ENCODE data around the gene PTOV1. TPM values are rescaled to one million over a fixed set of nuclear protein-coding genes. Genes with fewer than 3 reads are reported as not detected.

The PTOV1 gene
- total RNA-seq, 1 donor from 2014 or later = 231 TPM

DNA sequence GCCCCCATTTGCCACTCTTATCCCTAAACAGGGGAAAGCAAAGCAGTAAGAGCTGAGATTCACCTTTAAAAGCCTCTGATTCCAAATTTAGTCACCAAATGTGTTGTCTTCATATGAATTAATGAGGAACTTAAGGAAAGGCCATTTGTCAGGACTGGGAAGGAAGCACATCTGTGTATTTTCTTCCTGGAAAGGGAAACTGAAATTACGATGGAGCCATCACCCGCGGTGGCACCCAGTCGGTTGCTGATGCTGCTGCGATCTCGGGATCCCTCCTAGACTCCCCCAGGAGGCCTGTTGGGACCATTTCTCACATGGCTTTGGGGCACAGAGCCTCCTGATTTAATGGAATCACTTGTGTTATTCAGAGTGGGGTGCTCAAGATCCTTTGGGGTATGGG is 53.2 kb downstream of the PTOV1 start:
- no peaks in the 10 kb centered on the region for H3K4me1 Mint-ChIP-seq (ENCODE audit: unreplicated experiment)
- TF ChIP-seq, protein P1, sequence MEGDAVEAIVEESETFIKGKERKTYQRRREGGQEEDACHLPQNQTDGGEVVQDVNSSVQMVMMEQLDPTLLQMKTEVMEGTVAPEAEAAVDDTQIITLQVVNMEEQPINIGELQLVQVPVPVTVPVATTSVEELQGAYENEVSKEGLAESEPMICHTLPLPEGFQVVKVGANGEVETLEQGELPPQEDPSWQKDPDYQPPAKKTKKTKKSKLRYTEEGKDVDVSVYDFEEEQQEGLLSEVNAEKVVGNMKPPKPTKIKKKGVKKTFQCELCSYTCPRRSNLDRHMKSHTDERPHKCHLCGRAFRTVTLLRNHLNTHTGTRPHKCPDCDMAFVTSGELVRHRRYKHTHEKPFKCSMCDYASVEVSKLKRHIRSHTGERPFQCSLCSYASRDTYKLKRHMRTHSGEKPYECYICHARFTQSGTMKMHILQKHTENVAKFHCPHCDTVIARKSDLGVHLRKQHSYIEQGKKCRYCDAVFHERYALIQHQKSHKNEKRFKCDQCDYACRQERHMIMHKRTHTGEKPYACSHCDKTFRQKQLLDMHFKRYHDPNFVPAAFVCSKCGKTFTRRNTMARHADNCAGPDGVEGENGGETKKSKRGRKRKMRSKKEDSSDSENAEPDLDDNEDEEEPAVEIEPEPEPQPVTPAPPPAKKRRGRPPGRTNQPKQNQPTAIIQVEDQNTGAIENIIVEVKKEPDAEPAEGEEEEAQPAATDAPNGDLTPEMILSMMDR (IDR thresholded peaks at IDR 0.05; ENCODE audit: unreplicated experiment) = no peak
- peaks cover 12% of the 10 kb centered on the region for H3K27me3 Mint-ChIP-seq (ENCODE audit: unreplicated experiment)
- no peak overlapping the region for H3K27ac Mint-ChIP-seq (ENCODE audit: unreplicated experiment)
- H3K36me3 Mint-ChIP-seq (ENCODE audit: low read depth, unreplicated experiment) = peaks cover 16% of the 10 kb centered on the region
- H3K4me3 Mint-ChIP-seq (ENCODE audit: unreplicated experiment) = no peak overlapping the region
- H3K9me3 Mint-ChIP-seq (ENCODE audit: unreplicated experiment) = no peaks in the 10 kb centered on the region
- DNase-seq (ENCODE audit: low spot score) = no peak

DNA sequence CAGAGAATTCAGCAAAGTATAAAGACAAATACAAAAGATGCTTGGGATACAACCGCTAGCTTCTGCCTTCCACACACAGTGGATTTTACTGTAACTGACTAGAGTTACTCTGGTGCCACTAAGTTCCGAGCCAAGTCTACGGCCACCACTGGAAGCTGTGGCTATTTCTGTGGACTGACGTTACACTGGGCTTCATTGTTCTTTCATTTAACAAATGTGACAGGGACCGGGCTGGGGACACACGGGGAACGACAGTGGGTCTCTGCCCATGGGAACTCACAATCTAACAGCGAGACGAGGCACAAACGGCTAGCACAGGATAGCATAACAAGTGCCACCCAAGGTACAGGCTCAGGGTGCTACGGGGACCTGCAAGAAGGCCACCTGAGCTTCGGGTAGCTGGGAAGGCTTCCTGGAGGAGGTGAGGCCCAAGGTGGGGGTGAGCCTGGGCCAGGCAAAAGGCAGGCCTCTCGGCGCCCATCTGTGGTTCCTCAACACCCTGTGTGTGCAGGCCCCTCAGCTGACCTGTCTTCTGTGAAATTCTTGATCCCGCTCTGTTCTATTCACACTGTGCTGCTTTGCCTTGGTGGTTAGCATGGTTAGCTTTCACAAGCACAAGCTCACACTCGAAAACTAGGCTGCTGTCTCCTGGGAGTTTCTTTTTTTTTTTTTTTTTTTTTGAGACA is 56.1 kb downstream of the PTOV1 start:
- peaks cover 16% of the 10 kb centered on the region for H3K4me1 Mint-ChIP-seq (ENCODE audit: unreplicated experiment)
- H3K27me3 Mint-ChIP-seq (ENCODE audit: unreplicated experiment) = peaks cover 13% of the 10 kb centered on the region
- peaks cover 21% of the 10 kb centered on the region for H3K36me3 Mint-ChIP-seq (ENCODE audit: low read depth, unreplicated experiment)

GRCh38 chr19:49907745-49908446 is 56.9 kb downstream of the PTOV1 start:
- no peak for DNase-seq (ENCODE audit: low spot score)
- Mint-ChIP-seq H3K27me3 (ENCODE audit: unreplicated experiment) (peaks cover 13% of the 10 kb centered on the region), H3K27ac (ENCODE audit: unreplicated experiment) (no peak overlapping the region), H3K4me1 (ENCODE audit: unreplicated experiment) (peaks cover 16% of the 10 kb centered on the region), H3K36me3 (ENCODE audit: low read depth, unreplicated experiment) (peaks cover 25% of the 10 kb centered on the region), H3K9me3 (ENCODE audit: unreplicated experiment) (no peaks in the 10 kb centered on the region), H3K4me3 (ENCODE audit: unreplicated experiment) (peak overlapping the region; percentile 37)
- TF ChIP-seq, protein P1 (IDR thresholded peaks at IDR 0.05; ENCODE audit: unreplicated experiment) = no peak

More for the DNA sequence above, 56.1 kb downstream of the PTOV1 start:
- Mint-ChIP-seq H3K4me3 (ENCODE audit: unreplicated experiment) (no peak overlapping the region), H3K9me3 (ENCODE audit: unreplicated experiment) (no peaks in the 10 kb centered on the region), H3K27ac (ENCODE audit: unreplicated experiment) (no peak overlapping the region)
- no peak for DNase-seq (ENCODE audit: low spot score)
- TF ChIP-seq, protein P1 (IDR thresholded peaks at IDR 0.05; ENCODE audit: unreplicated experiment) = no peak

DNA sequence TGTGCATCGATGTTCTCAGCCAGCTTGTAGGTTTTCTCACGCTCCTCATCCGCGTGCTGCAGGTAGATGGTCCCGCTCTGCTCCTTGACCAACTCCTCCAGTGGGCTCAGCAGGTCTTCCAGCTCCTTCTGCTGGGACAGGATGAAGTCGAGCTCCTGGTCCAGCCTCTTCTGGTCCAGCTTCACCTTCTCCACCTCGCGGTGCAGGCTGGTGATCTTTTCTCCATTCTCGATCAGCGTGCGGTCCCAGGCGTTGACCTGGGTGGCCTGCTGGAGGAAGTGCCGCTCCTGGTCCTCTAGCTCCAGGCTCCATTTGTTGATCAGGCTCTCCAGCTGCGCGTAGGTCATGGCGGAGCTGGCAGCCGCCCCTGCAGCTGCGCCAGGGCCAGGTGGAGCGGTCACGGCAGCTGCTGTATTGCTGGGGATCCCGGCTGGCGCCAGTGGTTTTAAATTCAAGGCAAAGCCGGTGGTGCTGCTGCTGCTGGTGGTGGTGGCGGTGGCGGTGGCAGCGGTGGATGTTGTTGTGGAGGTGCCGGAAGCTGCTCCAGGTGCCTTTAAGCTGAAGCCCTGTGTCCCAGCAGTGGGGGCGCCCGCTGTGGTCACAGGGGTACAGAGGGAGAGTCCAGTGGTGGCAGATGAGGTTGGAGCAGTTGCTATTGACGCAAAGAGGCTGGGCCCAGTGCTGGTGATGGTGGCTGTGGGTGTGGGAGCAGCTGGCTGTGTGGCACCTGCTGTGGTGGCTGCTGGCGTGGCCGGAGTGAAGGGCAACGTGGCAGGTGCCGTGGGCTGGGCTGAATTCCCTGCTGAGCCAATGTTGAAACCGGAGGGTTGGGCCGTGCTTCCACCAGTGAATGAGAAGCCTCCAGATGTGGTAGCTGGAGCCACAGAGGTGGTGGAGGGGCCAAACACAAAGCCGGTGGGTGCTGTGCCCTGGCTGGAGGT is 57.8 kb downstream of the PTOV1 start:
- Mint-ChIP-seq H3K27me3 (ENCODE audit: unreplicated experiment) (peaks cover 15% of the 10 kb centered on the region), H3K4me1 (ENCODE audit: unreplicated experiment) (peaks cover 16% of the 10 kb centered on the region), H3K4me3 (ENCODE audit: unreplicated experiment) (no peak overlapping the region), H3K9me3 (ENCODE audit: unreplicated experiment) (no peaks in the 10 kb centered on the region), H3K27ac (ENCODE audit: unreplicated experiment) (no peak overlapping the region), H3K36me3 (ENCODE audit: low read depth, unreplicated experiment) (peaks cover 32% of the 10 kb centered on the region)
- TF ChIP-seq, protein P1 (IDR thresholded peaks at IDR 0.05; ENCODE audit: unreplicated experiment) = no peak
- no peak for DNase-seq (ENCODE audit: low spot score)

Data from endothelial cell (in vitro differentiated cells).